SU-DHL-6 (cell line): ENCODE results near the gene TRPM2.

Source experiments
- H2AFZ ChIP-seq: fragments of 200-600 bp; sonication (generic); 2 replicates; pipeline ENCODE4 v1.6.1; 2014; ENCODE audit warnings: low read depth, mild to moderate bottlenecking, moderate library complexity, mixed read lengths, antibody characterized with exemption, low read length; ENCODE audit not compliant: severe bottlenecking
- H3F3A ChIP-seq: fragments of 200-600 bp; shearing (Covaris generic); 2 replicates; pipeline ENCODE4 v1.6.0; 2016; ENCODE audit warnings: antibody characterized with exemption, mild to moderate bottlenecking; ENCODE audit not compliant: insufficient read depth
- H3K27ac ChIP-seq: fragments of 200-600 bp; sonication (generic); 2 replicates; pipeline ENCODE4 v1.5.1; 2016; ENCODE audit warnings: low read depth, mild to moderate bottlenecking, low read length, moderate library complexity, mixed read lengths
- H3K27me3 ChIP-seq: fragments of 200-600 bp; sonication (generic), shearing (Covaris generic); 2 replicates; pipeline ENCODE4 v1.6.0; 2014; ENCODE audit warnings: mild to moderate bottlenecking, low read length
- H3K36me3 ChIP-seq: fragments of 200-600 bp; sonication (generic); 2 replicates; pipeline ENCODE4 v1.6.1; 2014; ENCODE audit warnings: mild to moderate bottlenecking, low read length, mixed read lengths
- H3K4me2 ChIP-seq: fragments of 300-600, 200-600 bp; shearing (Covaris generic), sonication (generic); 2 replicates; pipeline ENCODE4 v1.6.0; 2014; ENCODE audit warnings: low read length, low read depth, mild to moderate bottlenecking; ENCODE audit not compliant: poor library complexity, severe bottlenecking
- H3K4me3 ChIP-seq: fragments of 200-600 bp; sonication (generic); 2 replicates; pipeline ENCODE4 v1.5.1; 2014; ENCODE audit warnings: antibody characterized with exemption, low read length, mild to moderate bottlenecking, mixed read lengths; ENCODE audit not compliant: insufficient read depth, poor library complexity, severe bottlenecking
- H3K79me2 ChIP-seq: fragments of 200-600 bp; sonication (generic); 2 replicates; pipeline ENCODE4 v1.6.1; 2014; ENCODE audit warnings: mild to moderate bottlenecking, low read length, moderate library complexity; ENCODE audit not compliant: insufficient read depth
- H3K9ac ChIP-seq: fragments of 200-600 bp; sonication (generic); 2 replicates; pipeline ENCODE4 v1.7.0; 2014; ENCODE audit warnings: mild to moderate bottlenecking, low read length
- H3K9me2 ChIP-seq: fragments of 200-600 bp; sonication (generic); replicated peaks from 2 replicates; pipeline ENCODE4 v1.6.1; 2014; ENCODE audit warnings: low read length; ENCODE audit not compliant: insufficient read depth
- H3K9me3 ChIP-seq: fragments of 200-600 bp; sonication (generic); 2 replicates; pipeline ENCODE4 v1.6.1; 2014; ENCODE audit warnings: low read length, mixed read lengths; ENCODE audit not compliant: insufficient read depth
- H4K20me1 ChIP-seq: fragments of 200-600 bp; sonication (generic); 2 replicates; pipeline ENCODE4 v1.6.1; 2014; ENCODE audit warnings: low read depth, mild to moderate bottlenecking, antibody characterized with exemption, low read length, moderate library complexity, mixed read lengths
- CTCF ChIP-seq: fragments of 200-600 bp; sonication (generic); IDR thresholded peaks from one replicate; pipeline ENCODE4 v1.5.1; 2017; ENCODE audit warnings: antibody characterized with exemption, mild to moderate bottlenecking, low read length, moderate library complexity; ENCODE audit not compliant: insufficient read depth, poor library complexity, severe bottlenecking
- EZH2phosphoT487 ChIP-seq: fragments of 200-600 bp; sonication (generic), shearing (Covaris generic); conservative IDR thresholded peaks from 2 replicates; pipeline ENCODE4 v1.6.1; 2018; ENCODE audit warnings: mild to moderate bottlenecking, antibody characterized with exemption, low read length, moderate library complexity, mixed read lengths

TRPM2 gene

GRCh38 chr21:44400791-44401385 lies 47.5 kb downstream of the TRPM2 start:
- Histone ChIP-seq H3K4me2 (no peak overlapping the region), H4K20me1 (no peaks in the 10 kb centered on the region), H2AFZ (no peak overlapping the region), H3K79me2 (no peaks in the 10 kb centered on the region), H3K9me3 (peaks cover 12% of the 10 kb centered on the region; the same call in 1 of the 2 replicates), H3K27me3 (no peaks in the 10 kb centered on the region), H3K36me3 (no peaks in the 10 kb centered on the region), H3K9me2 (no peaks in the 10 kb centered on the region), H3K9ac (no peak overlapping the region), H3K27ac (no peak overlapping the region), H3K4me3 (no peak overlapping the region), H3F3A (peaks cover 5% of the 10 kb centered on the region; the same call in 1 of the 2 replicates)
- TF ChIP-seq EZH2phosphoT487 (no peak), CTCF (no peak)

DNA sequence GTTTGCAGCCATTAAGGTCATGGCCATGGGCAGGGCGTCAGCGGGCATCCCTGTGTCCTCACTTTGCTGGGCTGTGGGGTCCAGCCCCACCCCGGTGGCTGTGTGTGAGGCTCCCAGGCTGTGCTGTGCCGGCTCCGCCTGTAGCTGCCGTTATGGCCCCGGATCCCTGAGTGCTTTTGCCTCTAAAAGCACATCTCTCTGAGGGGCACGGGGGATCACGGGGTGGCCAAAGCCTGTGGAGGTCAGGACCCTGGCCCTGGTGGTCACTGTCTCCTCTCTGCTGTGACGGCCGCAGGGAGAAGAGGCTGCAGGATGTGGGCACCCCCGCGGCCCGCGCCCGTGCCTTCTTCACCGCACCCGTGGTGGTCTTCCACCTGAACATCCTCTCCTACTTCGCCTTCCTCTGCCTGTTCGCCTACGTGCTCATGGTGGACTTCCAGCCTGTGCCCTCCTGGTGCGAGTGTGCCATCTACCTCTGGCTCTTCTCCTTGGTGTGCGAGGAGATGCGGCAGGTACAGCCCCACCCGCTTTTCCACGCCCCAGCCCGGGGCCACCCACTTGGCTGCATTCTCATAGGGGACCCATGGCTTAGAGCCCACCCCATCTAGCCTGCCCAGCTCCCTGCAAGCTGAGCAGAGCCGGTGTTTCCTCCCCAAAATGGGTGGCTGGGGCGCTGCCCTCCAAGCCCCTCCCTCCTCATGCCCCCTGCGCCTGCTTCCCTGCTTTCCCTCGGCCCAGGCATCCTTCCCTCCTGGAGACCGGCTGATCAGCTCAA lies 48.2 kb downstream of the TRPM2 start:
- Histone ChIP-seq H3K79me2 (no peaks in the 10 kb centered on the region), H3K4me3 (no peak overlapping the region), H3K9me3 (peaks cover 12% of the 10 kb centered on the region; the same call in 1 of the 2 replicates), H3K9ac (no peak overlapping the region), H2AFZ (no peak overlapping the region), H3K9me2 (no peaks in the 10 kb centered on the region), H3F3A (peaks cover 5% of the 10 kb centered on the region; the same call in 1 of the 2 replicates), H3K27me3 (no peaks in the 10 kb centered on the region), H3K27ac (no peak overlapping the region), H3K36me3 (no peaks in the 10 kb centered on the region), H4K20me1 (no peaks in the 10 kb centered on the region), H3K4me2 (no peak overlapping the region)
- no peak for TF ChIP-seq CTCF
- no peak for TF ChIP-seq EZH2phosphoT487

GRCh38 chr21:44402323-44403105 lies 49.1 kb downstream of the TRPM2 start:
- H3K79me2 ChIP-seq = no peaks in the 10 kb centered on the region
- H3F3A ChIP-seq = peaks cover 5% of the 10 kb centered on the region; the same call in 1 of the 2 replicates
- no peaks in the 10 kb centered on the region for H3K36me3 ChIP-seq
- no peak overlapping the region for H3K4me3 ChIP-seq
- no peaks in the 10 kb centered on the region for H4K20me1 ChIP-seq
- no peak overlapping the region for H3K4me2 ChIP-seq
- H2AFZ ChIP-seq = no peak overlapping the region
- peaks cover 12% of the 10 kb centered on the region; the same call in 1 of the 2 replicates for H3K9me3 ChIP-seq
- no peak overlapping the region for H3K27ac ChIP-seq
- no peak overlapping the region for H3K9ac ChIP-seq
- no peaks in the 10 kb centered on the region for H3K27me3 ChIP-seq
- no peaks in the 10 kb centered on the region for H3K9me2 ChIP-seq
- TF ChIP-seq CTCF = no peak
- TF ChIP-seq EZH2phosphoT487 = no peak
